GM21526 (cell line): ENCODE data around the gene SH3GL1.

Experiments used
- ATAC-seq: cut with Tn5 transposase; IDR thresholded peaks from one replicate; pipeline ENCODE4 v1.9.1; 2021; ENCODE audit warnings: moderate library complexity; ENCODE audit not compliant: unreplicated experiment, low FRiP score

The SH3GL1 gene

GRCh38 chr19:4322942-4323665, 77.2 kb downstream of the SH3GL1 start:
- no peak for ATAC-seq

- no peak for ATAC-seq
Measured at GRCh38 chr19:4320419-4320818, 79.9 kb downstream of the SH3GL1 start.

GRCh38 chr19:4319067-4319718, 81.2 kb downstream of the SH3GL1 start:
- ATAC-seq, result no peak

- no peak for ATAC-seq
Measured at GRCh38 chr19:4318460-4318859, 81.9 kb downstream of the SH3GL1 start.

GRCh38 chr19:4316956-4317355, 83.4 kb downstream of the SH3GL1 start:
- ATAC-seq, result no peak

GRCh38 chr19:4313847-4314490, 86.4 kb downstream of the SH3GL1 start:
- ATAC-seq, result no peak
